MCF 10A (cell line): Measurements from ENCODE around the gene GSTA1. TPM values are rescaled to one million over a fixed set of nuclear protein-coding genes. Genes with fewer than 3 reads are reported as not detected.
"Not testable (repeated sequence)": the region's sequence is repeated elsewhere in the genome, so short reads cannot be mapped to it uniquely, and the experiment has no call there.

Source experiments
- BruUV-seq: library from RNA; stranded (reverse); fragments of 400-500 nt; replicated peaks from 2 replicates; lab custom pipeline; 2021; lab: Mats Ljungman, UMichigan
- CTCF ChIA-PET: fragments of 300-600 bp; sonication (Branson Sonifier 250); formaldehyde crosslinking; extraction: SDS; loops from one replicate; lab custom pipeline; 2021; ENCODE audit warnings: antibody characterized with exemption, inconsistent platforms; lab: Yijun Ruan, JAX
- POLR2A ChIA-PET: fragments of 300-600, 350-650 bp; sonication (Branson Sonifier 250); formaldehyde crosslinking; extraction: SDS; loops from one replicate; lab custom pipeline; 2020; ENCODE audit warnings: antibody characterized with exemption, inconsistent platforms; lab: Yijun Ruan, JAX
- DNase-seq: peaks from one replicate; pipeline ENCODE4 v3.0.0-alpha.2; 2018; ENCODE audit not compliant: unreplicated experiment
- H3K27ac Mint-ChIP-seq: one replicate; pipeline ENCODE4 v1.8.0; 2022; ENCODE audit warnings: mild to moderate bottlenecking, low read depth, mixed read lengths; ENCODE audit not compliant: unreplicated experiment
- H3K27me3 Mint-ChIP-seq: one replicate; pipeline ENCODE4 v1.8.0; 2022; ENCODE audit warnings: mixed read lengths; ENCODE audit not compliant: insufficient read depth, unreplicated experiment
- H3K36me3 Mint-ChIP-seq: one replicate; pipeline ENCODE4 v1.8.0; 2022; ENCODE audit warnings: mild to moderate bottlenecking, moderate library complexity, mixed read lengths; ENCODE audit not compliant: insufficient read depth, unreplicated experiment
- H3K4me1 Mint-ChIP-seq: one replicate; pipeline ENCODE4 v1.8.0; 2022; ENCODE audit warnings: mixed read lengths; ENCODE audit not compliant: insufficient read depth, unreplicated experiment
- H3K4me3 Mint-ChIP-seq: one replicate; pipeline ENCODE4 v1.8.0; 2022; ENCODE audit warnings: mild to moderate bottlenecking, moderate library complexity, mixed read lengths; ENCODE audit not compliant: unreplicated experiment
- H3K9me3 Mint-ChIP-seq: one replicate; pipeline ENCODE4 v1.8.0; 2022; ENCODE audit warnings: mixed read lengths; ENCODE audit not compliant: unreplicated experiment
- intact Hi-C: fragments of 100-400 bp; cut with micrococcal nuclease; formaldehyde crosslinking; loops from 2 replicates; pipeline ENCODE4 v1.14.1; 2022
- total RNA-seq: library from RNA; stranded (reverse); gene quantifications from 2 replicates; pipeline ENCODE4 v1.2.3, GENCODE V29; 2022
- TF ChIP-seq, protein P1 (sequence below): fragments of 200-600 bp; IDR thresholded peaks from one replicate; pipeline ENCODE4 v1.8.0; 2022; ENCODE audit warnings: antibody characterized with exemption, mild to moderate bottlenecking; ENCODE audit not compliant: unreplicated experiment

GSTA1 gene
- total RNA-seq, 1 experiment from 2014 or later, result not detected

DNA sequence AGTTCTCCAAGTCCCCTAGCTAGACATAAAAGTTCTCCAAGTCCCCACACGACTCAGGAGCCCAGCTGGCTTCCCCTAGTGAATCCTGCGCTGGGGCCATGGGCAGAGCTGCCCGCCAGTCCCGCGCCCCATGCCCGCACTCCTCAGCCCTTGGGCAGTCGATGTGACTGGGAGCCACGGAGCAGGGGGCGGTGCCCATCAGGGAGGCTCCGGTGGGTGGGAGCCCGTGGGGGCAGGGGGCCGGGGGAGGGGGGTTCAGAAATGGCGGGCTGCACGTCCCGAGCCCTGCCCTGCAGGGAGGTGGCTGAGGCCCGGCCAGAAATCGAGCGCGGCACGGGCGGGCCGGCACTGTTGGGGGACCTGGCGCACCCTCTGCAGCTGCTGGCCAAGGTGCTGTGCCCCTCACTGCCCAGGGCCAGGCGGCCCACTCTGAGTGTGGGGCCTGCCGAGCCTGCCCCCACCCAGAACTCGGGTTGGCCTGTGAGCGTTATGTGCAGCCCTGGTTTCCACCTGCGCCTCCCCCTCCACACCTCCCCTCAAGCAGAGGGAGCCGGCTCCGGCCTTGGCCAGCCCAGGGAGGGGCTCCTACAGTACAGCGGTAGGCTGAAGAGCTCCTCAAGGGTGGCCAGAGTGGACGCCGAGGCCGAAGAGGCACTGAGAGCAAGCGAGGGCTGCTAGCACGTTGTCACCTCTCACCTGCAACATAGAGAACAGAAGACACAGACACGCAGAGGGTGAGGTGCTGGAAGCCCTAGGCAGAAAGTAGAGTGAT is 25.6 kb upstream of the GSTA1 start:
- no TSS peak for BruUV-seq
- ChIA-PET CTCF (interaction anchor here (0.6 kb wide), 1 partner anchor 170 kb away, joined by 3 read pairs; no protein-coding TSS in a partner anchor), POLR2A (interaction anchor here (0.7 to 0.8 kb wide), 2 partner anchors 26 to 277 kb away, joined by 3 to 4 read pairs; no protein-coding TSS in a partner anchor)
- Mint-ChIP-seq H3K4me1 (no peaks in the 10 kb centered on the region), H3K36me3 (no peaks in the 10 kb centered on the region), H3K27ac (no peak overlapping the region), H3K4me3 (no peak overlapping the region), H3K27me3 (peaks cover 13% of the 10 kb centered on the region), H3K9me3 (no peaks in the 10 kb centered on the region)
- DNase-seq, result no peak
- intact Hi-C loops, result no loop called here
- TF ChIP-seq, protein P1, sequence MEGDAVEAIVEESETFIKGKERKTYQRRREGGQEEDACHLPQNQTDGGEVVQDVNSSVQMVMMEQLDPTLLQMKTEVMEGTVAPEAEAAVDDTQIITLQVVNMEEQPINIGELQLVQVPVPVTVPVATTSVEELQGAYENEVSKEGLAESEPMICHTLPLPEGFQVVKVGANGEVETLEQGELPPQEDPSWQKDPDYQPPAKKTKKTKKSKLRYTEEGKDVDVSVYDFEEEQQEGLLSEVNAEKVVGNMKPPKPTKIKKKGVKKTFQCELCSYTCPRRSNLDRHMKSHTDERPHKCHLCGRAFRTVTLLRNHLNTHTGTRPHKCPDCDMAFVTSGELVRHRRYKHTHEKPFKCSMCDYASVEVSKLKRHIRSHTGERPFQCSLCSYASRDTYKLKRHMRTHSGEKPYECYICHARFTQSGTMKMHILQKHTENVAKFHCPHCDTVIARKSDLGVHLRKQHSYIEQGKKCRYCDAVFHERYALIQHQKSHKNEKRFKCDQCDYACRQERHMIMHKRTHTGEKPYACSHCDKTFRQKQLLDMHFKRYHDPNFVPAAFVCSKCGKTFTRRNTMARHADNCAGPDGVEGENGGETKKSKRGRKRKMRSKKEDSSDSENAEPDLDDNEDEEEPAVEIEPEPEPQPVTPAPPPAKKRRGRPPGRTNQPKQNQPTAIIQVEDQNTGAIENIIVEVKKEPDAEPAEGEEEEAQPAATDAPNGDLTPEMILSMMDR, result no peak

DNA sequence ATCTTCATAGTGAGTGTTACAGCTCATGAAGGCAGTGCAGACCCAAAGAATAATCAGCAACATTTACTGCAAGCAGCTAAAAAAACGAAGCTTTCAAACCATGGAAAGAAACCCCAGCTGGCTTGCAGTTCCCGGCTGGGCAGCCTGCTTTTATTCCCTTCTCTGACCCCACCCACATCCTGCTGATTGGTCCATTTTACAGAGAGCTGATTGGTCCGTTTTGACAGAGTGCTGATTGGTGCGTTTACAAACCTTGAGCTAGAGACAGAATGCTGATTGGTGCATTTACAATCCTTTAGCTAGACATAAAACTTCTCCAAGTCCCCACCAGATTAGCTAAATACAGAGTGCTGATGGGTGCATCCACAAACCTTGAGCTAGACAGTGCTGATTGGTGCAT is 25.0 kb upstream of the GSTA1 start:
- H3K9me3 Mint-ChIP-seq, H3K36me3 Mint-ChIP-seq, H3K27ac Mint-ChIP-seq, intact Hi-C loops, DNase-seq, H3K4me1 Mint-ChIP-seq, BruUV-seq, H3K4me3 Mint-ChIP-seq: not testable (repeated sequence)
- H3K27me3 Mint-ChIP-seq, result peaks cover 13% of the 10 kb centered on the region
- CTCF ChIA-PET, result interaction anchor here (1.3 kb wide), 1 partner anchor 12 kb away, joined by 4 read pairs; no protein-coding TSS in a partner anchor
- POLR2A ChIA-PET, result interaction anchor here (0.7 kb wide), 1 partner anchor 26 kb away, joined by 3 read pairs; no protein-coding TSS in a partner anchor

DNA sequence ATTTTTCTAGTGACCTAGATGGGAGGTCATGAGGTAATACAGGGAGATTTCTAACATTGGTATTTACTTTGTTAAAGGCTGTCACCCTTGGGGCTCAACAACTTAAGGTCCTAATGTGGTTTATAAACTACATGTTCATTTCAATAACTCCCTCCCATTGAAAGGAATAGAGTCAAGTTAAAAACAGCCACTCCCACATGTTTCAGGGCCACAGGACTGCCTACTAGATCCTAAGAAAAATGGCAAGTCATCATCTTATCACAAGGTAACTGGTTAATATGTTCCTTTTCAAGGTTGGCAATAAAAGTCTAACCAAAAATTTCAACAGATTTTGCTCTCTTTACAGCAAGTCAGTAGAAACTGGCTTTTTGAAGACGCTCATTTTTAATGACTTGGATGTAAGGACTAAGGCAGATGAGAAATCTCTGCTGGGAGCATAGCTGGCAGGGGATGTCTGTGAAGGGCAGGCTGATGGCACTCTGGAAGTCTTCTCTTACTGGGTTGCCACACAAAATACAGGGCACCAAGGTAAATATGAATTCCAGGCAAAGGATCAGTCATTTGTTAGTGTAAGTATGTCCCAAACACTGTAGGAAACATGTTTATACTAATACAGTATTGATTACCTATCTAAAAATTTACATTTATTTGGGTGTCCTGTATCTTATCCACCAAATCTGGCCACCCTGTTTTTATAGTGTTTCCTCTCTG is 23.6 kb upstream of the GSTA1 start:
- CTCF ChIA-PET, result interaction anchor here (1.3 kb wide), 1 partner anchor 11 kb away, joined by 4 read pairs; no protein-coding TSS in a partner anchor
- H3K36me3 Mint-ChIP-seq, H3K4me1 Mint-ChIP-seq, H3K27me3 Mint-ChIP-seq, BruUV-seq, POLR2A ChIA-PET, H3K9me3 Mint-ChIP-seq, H3K4me3 Mint-ChIP-seq, H3K27ac Mint-ChIP-seq, DNase-seq, intact Hi-C loops: not testable (repeated sequence)

DNA sequence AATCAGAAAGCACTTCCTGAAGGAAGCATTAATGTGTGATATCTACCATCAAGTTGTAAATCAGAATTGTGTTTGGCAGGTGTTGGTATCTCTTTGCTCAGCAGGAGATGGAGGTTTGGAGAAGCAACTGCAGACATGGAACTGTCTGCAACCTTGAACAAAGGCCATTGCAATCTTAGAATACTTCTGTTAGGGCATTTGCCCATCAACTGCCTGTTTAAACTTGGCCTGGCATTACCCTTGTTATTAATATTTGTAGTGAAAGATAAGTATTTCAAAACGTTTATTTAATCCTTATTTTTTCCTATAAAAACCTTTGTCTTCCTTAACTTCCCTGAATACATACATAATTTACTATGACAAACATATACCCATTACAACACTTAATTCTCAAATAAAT is 22.9 kb upstream of the GSTA1 start:
- no peak for DNase-seq
- Mint-ChIP-seq H3K4me3 (no peak overlapping the region), H3K27ac (no peak overlapping the region), H3K9me3 (no peaks in the 10 kb centered on the region), H3K4me1 (no peaks in the 10 kb centered on the region), H3K27me3 (no peaks in the 10 kb centered on the region), H3K36me3 (no peaks in the 10 kb centered on the region)
- intact Hi-C loops, result no loop called here
- POLR2A ChIA-PET, result no interaction called here
- CTCF ChIA-PET, result no interaction called here
- no TSS peak for BruUV-seq
- TF ChIP-seq, protein P1, result no peak

DNA sequence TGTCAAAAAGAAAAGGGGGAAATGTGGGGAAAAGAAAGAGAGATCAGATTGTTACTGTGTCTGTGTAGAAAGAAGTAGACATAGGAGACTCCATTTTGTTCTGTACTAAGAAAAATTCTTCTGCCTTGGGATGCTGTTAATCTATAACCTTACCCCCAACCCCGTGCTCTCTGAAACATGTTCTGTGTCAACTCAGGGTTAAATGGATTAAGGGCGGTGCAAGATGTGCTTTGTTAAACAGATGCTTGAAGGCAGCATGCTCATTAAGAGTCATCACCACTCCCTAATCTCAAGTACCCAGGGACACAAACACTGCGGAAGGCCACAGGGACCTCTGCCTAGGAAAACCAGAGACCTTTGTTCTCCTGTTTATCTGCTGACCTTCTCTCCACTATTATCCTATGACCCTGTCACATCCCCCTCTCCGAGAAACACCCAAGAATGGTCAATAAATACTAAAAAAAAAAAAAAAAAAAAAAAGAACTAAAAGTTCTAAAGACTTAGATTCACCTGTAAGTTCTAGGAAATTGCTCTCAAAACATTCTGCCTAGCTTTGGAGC is 22.4 kb upstream of the GSTA1 start:
- POLR2A ChIA-PET, H3K36me3 Mint-ChIP-seq, BruUV-seq, CTCF ChIA-PET, H3K4me3 Mint-ChIP-seq, DNase-seq, H3K9me3 Mint-ChIP-seq, H3K4me1 Mint-ChIP-seq, H3K27ac Mint-ChIP-seq, H3K27me3 Mint-ChIP-seq, intact Hi-C loops: not testable (repeated sequence)

DNA sequence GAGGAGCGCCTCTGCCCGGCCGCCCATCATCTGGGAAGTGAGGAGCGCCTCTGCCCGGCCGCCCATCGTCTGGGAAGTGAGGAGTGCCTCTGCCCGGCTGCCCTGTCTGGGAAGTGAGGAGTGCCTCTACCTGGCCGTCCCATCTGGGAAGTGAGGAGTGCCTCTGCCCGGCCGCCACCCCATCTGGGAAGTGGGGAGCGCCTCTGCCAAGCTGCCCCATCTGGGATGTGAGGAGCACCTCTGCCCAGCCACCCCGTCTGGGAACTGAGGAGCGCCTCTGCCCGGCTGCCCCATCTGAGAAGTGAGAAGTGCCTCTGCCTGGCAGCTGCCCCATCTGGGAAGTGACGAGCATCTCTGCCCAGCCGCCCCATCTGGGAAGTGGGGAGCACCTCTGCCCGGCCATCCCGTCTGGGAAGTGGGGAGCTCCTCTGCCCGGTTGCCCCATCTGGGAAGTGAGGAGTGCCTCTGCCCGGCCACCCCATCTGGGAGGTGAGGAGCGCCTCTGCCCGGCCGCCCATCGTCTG is 21.7 kb upstream of the GSTA1 start:
- H3K4me3 Mint-ChIP-seq, H3K4me1 Mint-ChIP-seq, POLR2A ChIA-PET, H3K27ac Mint-ChIP-seq, H3K27me3 Mint-ChIP-seq, intact Hi-C loops, DNase-seq, BruUV-seq, CTCF ChIA-PET, H3K9me3 Mint-ChIP-seq, H3K36me3 Mint-ChIP-seq: not testable (repeated sequence)
